Keratinocyte (primary cell): Measurements from ENCODE around the gene MAMDC2. TPM values are rescaled to one million over a fixed set of nuclear protein-coding genes. Genes with fewer than 3 reads are reported as not detected.

Source experiments
- DNase-seq: peaks from one replicate; pipeline ENCODE4 v3.0.0-alpha.2; 2011; ENCODE audit warnings: low read depth, missing footprints, low spot score
- FAIRE-seq: peaks from 2 replicates; lab custom pipeline; 2011; peaks lifted over from hg19 to GRCh38; lab: Jason Lieb, UNC
- H2AFZ ChIP-seq: 2 replicates; pipeline ENCODE4 v1.6.0; 2012; ENCODE audit warnings: low read length, control low read depth, inconsistent platforms; ENCODE audit not compliant: control insufficient read depth
- H3K27ac ChIP-seq: 2 replicates; pipeline ENCODE4 v1.5.1; 2011; ENCODE audit warnings: low read length; ENCODE audit not compliant: control insufficient read depth, insufficient read depth
- H3K27me3 ChIP-seq: 3 replicates; pipeline ENCODE4 v1.6.0; 2011; ENCODE audit warnings: low read length; ENCODE audit not compliant: control insufficient read depth, insufficient read depth; ENCODE audit errors: extremely low read depth
- H3K36me3 ChIP-seq, 2 experiments: 2 replicates in 1 of 2; 3 replicates in 1 of 2; pipeline ENCODE4 v1.5.1; 2011; ENCODE audit warnings: low read length in 2 of 2, mild to moderate bottlenecking in 1 of 2; ENCODE audit not compliant: control insufficient read depth in 2 of 2, insufficient read depth in 2 of 2; ENCODE audit errors: extremely low read depth in 1 of 2
- H3K4me1 ChIP-seq: 3 replicates; pipeline ENCODE4 v1.5.1; 2011; ENCODE audit warnings: low read length; ENCODE audit not compliant: control insufficient read depth, insufficient read depth; ENCODE audit errors: extremely low read depth
- H3K4me2 ChIP-seq: 3 replicates; pipeline ENCODE4 v1.6.0; 2011; ENCODE audit warnings: low read depth, low read length; ENCODE audit not compliant: control insufficient read depth, insufficient read depth; ENCODE audit errors: extremely low read depth
- H3K4me3 ChIP-seq, 3 experiments: fragments of 200-600 bp in 1 of 3; sonication (generic) in 1 of 3; 2 replicates in 2 of 3; 3 replicates in 1 of 3; pipeline ENCODE4 v1.5.1; 2011 to 2016; ENCODE audit warnings: low read length in 3 of 3, mild to moderate bottlenecking in 3 of 3, control low read depth in 2 of 3, inconsistent platforms in 1 of 3, low read depth in 1 of 3, mixed read lengths in 1 of 3, mixed run types in 1 of 3, moderate library complexity in 1 of 3; ENCODE audit not compliant: control insufficient read depth in 2 of 3, insufficient read depth in 2 of 3; ENCODE audit errors: extremely low read depth in 1 of 3
- H3K79me2 ChIP-seq: 2 replicates; pipeline ENCODE4 v1.6.0; 2012; ENCODE audit warnings: low read length; ENCODE audit not compliant: control insufficient read depth, insufficient read depth
- H3K9ac ChIP-seq: 3 replicates; pipeline ENCODE4 v1.6.0; 2011; ENCODE audit warnings: low read length; ENCODE audit not compliant: control insufficient read depth, insufficient read depth; ENCODE audit errors: extremely low read depth
- H3K9me1 ChIP-seq: 3 replicates; pipeline ENCODE4 v1.6.0; 2011; ENCODE audit warnings: low read length; ENCODE audit not compliant: control insufficient read depth, insufficient read depth; ENCODE audit errors: extremely low read depth
- H3K9me3 ChIP-seq: 2 replicates; pipeline ENCODE4 v1.5.1; 2012; ENCODE audit warnings: low read depth, low read length; ENCODE audit not compliant: control insufficient read depth
- H4K20me1 ChIP-seq: 3 replicates; pipeline ENCODE4 v1.6.0; 2011; ENCODE audit warnings: low read length; ENCODE audit not compliant: control insufficient read depth, insufficient read depth; ENCODE audit errors: extremely low read depth
- EZH2 ChIP-seq: IDR thresholded peaks from one replicate; pipeline ENCODE4 v1.6.1; 2012; ENCODE audit warnings: inconsistent platforms, mild to moderate bottlenecking, low read length, moderate library complexity
- dilution Hi-C: fragments of 300-500 bp; cut with MboI; formaldehyde crosslinking; loops from one replicate; pipeline ENCODE4 v1.7.0; 2020; ENCODE audit warnings: low sequenced_read_pairs; ENCODE audit not compliant: extremely low pct_ligation_motif_present
- polyA plus RNA-seq, 5 experiments: library from polyadenylated mRNA; depleted of rRNA in 3 of 5; stranded (reverse) in 3 of 5; stranded (forward) in 1 of 5; unstranded in 1 of 5; fragments of >200 nt; gene quantifications; 1 replicate in 1 of 5; 2 replicates in 3 of 5; 3 replicates in 1 of 5; pipeline versions ENCODE4 v1.2.1 to v1.2.3, GENCODE V29; 2011 to 2012; ENCODE audit warnings: missing spikeins in 2 of 5, low read depth in 1 of 5, low replicate concordance in 1 of 5
- TF ChIP-seq, protein P1 (sequence below), 3 experiments: IDR thresholded peaks in 1 of 3; conservative IDR thresholded peaks in 1 of 3; optimal IDR thresholded peaks in 1 of 3; 2 replicates in 2 of 3; 3 replicates in 1 of 3; pipeline versions ENCODE3 to v1.5.1; 2011; ENCODE audit warnings: low read length in 3 of 3, mild to moderate bottlenecking in 3 of 3, moderate library complexity in 2 of 3, control low read depth in 1 of 3, inconsistent platforms in 1 of 3; ENCODE audit not compliant: insufficient read depth in 2 of 3; ENCODE audit errors: extremely low read depth in 1 of 3

Gene MAMDC2
- polyA plus RNA-seq, 1 donor (not counting 4 experiments of a cell fraction or from before 2014, with no cell fraction given): 4.2 TPM

GRCh38 chr9:70130266-70130665, 86.6 kb downstream of the MAMDC2 start:
- TF ChIP-seq, protein P1, sequence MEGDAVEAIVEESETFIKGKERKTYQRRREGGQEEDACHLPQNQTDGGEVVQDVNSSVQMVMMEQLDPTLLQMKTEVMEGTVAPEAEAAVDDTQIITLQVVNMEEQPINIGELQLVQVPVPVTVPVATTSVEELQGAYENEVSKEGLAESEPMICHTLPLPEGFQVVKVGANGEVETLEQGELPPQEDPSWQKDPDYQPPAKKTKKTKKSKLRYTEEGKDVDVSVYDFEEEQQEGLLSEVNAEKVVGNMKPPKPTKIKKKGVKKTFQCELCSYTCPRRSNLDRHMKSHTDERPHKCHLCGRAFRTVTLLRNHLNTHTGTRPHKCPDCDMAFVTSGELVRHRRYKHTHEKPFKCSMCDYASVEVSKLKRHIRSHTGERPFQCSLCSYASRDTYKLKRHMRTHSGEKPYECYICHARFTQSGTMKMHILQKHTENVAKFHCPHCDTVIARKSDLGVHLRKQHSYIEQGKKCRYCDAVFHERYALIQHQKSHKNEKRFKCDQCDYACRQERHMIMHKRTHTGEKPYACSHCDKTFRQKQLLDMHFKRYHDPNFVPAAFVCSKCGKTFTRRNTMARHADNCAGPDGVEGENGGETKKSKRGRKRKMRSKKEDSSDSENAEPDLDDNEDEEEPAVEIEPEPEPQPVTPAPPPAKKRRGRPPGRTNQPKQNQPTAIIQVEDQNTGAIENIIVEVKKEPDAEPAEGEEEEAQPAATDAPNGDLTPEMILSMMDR (optimal IDR thresholded peaks at IDR 0.05 in 1 of 3, IDR thresholded peaks at IDR 0.05 in 1 of 3, conservative IDR thresholded peaks at IDR 0.05 in 1 of 3; ENCODE audit: extremely low read depth in 1 of 3, insufficient read depth in 2 of 3, low read length in 3 of 3): no peak
- TF ChIP-seq EZH2: no peak

DNA sequence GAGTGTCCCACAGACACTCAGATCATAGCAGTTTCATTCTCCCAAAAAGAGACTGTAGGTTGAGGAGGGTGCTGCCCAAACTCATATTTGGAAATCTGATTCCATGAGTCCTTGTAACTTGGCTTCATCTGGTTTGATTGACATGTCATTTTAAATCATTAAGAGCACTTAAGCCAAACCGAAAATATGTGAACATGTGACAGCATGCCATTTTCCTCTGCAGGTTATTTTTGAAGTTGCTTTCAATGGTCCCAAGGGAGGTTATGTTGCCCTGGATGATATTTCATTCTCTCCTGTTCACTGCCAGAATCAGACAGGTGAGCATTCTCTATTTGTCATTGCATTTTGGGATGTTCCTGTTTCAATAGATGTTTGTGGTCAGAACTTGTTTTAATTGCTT, 87.6 kb downstream of the MAMDC2 start:
- no peak overlapping the region for H2AFZ ChIP-seq
- no peak overlapping the region for H3K27ac ChIP-seq
- H3K79me2 ChIP-seq: no peaks in the 10 kb centered on the region
- no peaks in the 10 kb centered on the region for H3K36me3 ChIP-seq
- dilution Hi-C loops: no loop called here
- no peak for DNase-seq
- peak overlapping the region; percentile 50 for H3K4me2 ChIP-seq
- no peaks in the 10 kb centered on the region for H3K27me3 ChIP-seq
- H3K9ac ChIP-seq: no peak overlapping the region
- no peaks in the 10 kb centered on the region for H3K9me1 ChIP-seq
- peak; percentile 36 for FAIRE-seq
- TF ChIP-seq, protein P1 (optimal IDR thresholded peaks at IDR 0.05 in 1 of 3, IDR thresholded peaks at IDR 0.05 in 1 of 3, conservative IDR thresholded peaks at IDR 0.05 in 1 of 3; ENCODE audit: extremely low read depth in 1 of 3, insufficient read depth in 2 of 3, low read length in 3 of 3): no peak
- no peak for TF ChIP-seq EZH2
- no peaks in the 10 kb centered on the region for H4K20me1 ChIP-seq
- H3K4me3 ChIP-seq: no peak overlapping the region
- no peaks in the 10 kb centered on the region for H3K9me3 ChIP-seq
- peaks cover 37% of the 10 kb centered on the region for H3K4me1 ChIP-seq

More at GRCh38 chr9:70130266-70130665, 86.6 kb downstream of the MAMDC2 start:
- peak overlapping the region; percentile 34 for H3K27ac ChIP-seq
- H2AFZ ChIP-seq: peak overlapping the region; percentile 39
- H3K9ac ChIP-seq: no peak overlapping the region
- H4K20me1 ChIP-seq: no peaks in the 10 kb centered on the region
- no peak overlapping the region for H3K4me3 ChIP-seq
- no peaks in the 10 kb centered on the region for H3K9me3 ChIP-seq
- H3K4me1 ChIP-seq: peaks cover 37% of the 10 kb centered on the region
- dilution Hi-C loops: no loop called here
- no peaks in the 10 kb centered on the region for H3K27me3 ChIP-seq
- DNase-seq: no peak
- no peaks in the 10 kb centered on the region for H3K79me2 ChIP-seq
- no peaks in the 10 kb centered on the region for H3K36me3 ChIP-seq
- H3K9me1 ChIP-seq: peaks cover 5% of the 10 kb centered on the region
- peak overlapping the region; percentile 65 for H3K4me2 ChIP-seq
- FAIRE-seq: peak; percentile 92
